HG02970 (cell line): ENCODE results near the gene ERG.

Experiments
- ATAC-seq: cut with Tn5 transposase; IDR thresholded peaks from one replicate; pipeline ENCODE4 v1.9.1; 2021; ENCODE audit warnings: mild to moderate bottlenecking, moderate library complexity, moderate number of reproducible peaks; ENCODE audit not compliant: unreplicated experiment, low FRiP score

ERG gene

GRCh38 chr21:38503583-38503982 is 5.3 kb upstream of the ERG start:
- ATAC-seq, result no peak

- ATAC-seq, result no peak
Observed at GRCh38 chr21:38500073-38500472, 1.8 kb upstream of the ERG start.

- ATAC-seq, result no peak
Observed at GRCh38 chr21:38499296-38499695, 1.0 kb upstream of the ERG start.

- no peak for ATAC-seq
Observed at GRCh38 chr21:38496224-38496623, 2.1 kb downstream of the ERG start.

GRCh38 chr21:38495696-38496095 is 2.6 kb downstream of the ERG start:
- ATAC-seq, result no peak

GRCh38 chr21:38495242-38495641 is 3.0 kb downstream of the ERG start:
- ATAC-seq, result no peak

GRCh38 chr21:38494703-38495102 is 3.6 kb downstream of the ERG start:
- no peak for ATAC-seq

- ATAC-seq, result no peak
Observed at GRCh38 chr21:38494251-38494642, 4.0 kb downstream of the ERG start.

GRCh38 chr21:38493549-38494250 is 4.6 kb downstream of the ERG start:
- no peak for ATAC-seq

- no peak for ATAC-seq
Observed at GRCh38 chr21:38492007-38492406, 6.3 kb downstream of the ERG start.

GRCh38 chr21:38491536-38491935 is 6.7 kb downstream of the ERG start:
- no peak for ATAC-seq

GRCh38 chr21:38490411-38491020 is 7.8 kb downstream of the ERG start:
- no peak for ATAC-seq

GRCh38 chr21:38489729-38490128 is 8.5 kb downstream of the ERG start:
- ATAC-seq, result no peak

GRCh38 chr21:38489271-38489652 is 9.0 kb downstream of the ERG start:
- no peak for ATAC-seq

- no peak for ATAC-seq
Observed at GRCh38 chr21:38488640-38489270, 9.5 kb downstream of the ERG start.

GRCh38 chr21:38487901-38488639 is 10.2 kb downstream of the ERG start:
- no peak for ATAC-seq

GRCh38 chr21:38486706-38487105 is 11.6 kb downstream of the ERG start:
- no peak for ATAC-seq

- no peak for ATAC-seq
Observed at GRCh38 chr21:38486221-38486620, 12.1 kb downstream of the ERG start.

- no peak for ATAC-seq
Observed at GRCh38 chr21:38479641-38480525, 18.4 kb downstream of the ERG start.

GRCh38 chr21:38478782-38479181 is 19.5 kb downstream of the ERG start:
- ATAC-seq, result no peak
